ENCODE measurements around the gene SNRPD2.
"Not testable (repeated sequence)": the region's sequence is repeated elsewhere in the genome, so short reads cannot be mapped to it uniquely, and the experiment has no call there.

SNRPD2 gene

GRCh38 chr19:45691516-45692186 lies at the start of gene SNRPD2:
TSS of gene SNRPD2 (minus strand) at chr19:45691953. CDS start at chr19:45691888, 65 bp downstream.
- DNase-seq, result peak; percentile 96

DNA sequence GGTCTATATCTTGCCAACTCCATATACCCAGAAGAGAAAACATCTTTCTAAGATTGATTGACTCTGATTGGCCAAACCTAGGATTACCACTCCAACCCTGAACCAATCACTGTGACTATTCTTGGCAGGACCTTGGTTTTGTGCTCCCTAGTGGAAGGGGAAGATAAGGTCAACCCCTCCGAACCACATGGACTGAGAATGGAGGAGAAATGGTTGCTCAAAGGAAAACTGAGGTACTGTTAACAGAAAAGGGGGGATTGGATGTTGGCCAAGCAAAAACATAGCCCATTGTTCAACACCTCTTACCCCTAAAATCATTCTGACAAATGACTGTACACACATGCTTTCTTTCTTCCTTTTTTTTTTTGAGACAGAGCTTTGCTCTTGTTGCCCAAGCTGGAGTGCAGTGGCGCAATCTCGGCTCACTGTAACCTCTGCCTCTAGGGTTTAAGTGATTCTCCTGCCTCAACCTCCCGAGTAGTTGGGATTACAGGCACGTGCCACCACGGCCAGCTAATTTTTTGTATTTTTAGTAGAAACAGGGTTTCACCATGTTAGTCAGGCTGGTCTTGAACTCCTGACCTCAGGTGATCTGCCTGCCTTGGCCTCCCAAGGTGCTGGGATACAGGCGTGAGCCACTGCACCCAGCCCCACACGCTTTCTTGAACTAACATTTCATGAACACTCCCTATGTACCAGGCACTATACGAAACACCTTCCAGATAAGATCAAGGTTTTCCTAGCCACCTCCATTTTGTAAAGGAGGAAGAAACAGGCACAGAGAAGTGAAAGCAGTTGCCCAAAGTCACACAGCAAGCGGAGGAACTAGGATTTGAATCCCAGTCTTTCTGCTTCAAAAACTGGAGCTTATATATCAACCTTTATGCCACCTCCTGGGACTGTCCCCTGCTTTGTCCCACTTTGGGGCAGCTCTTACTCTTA lies 48.0 kb upstream of the SNRPD2 start:
- no peak for DNase-seq

- no peak for DNase-seq
Observed at GRCh38 chr19:45733160-45733810, 41.5 kb upstream of the SNRPD2 start, which contains the start of gene MEIOSIN. TSS of gene MEIOSIN (plus strand) at chr19:45733439. CDS start at chr19:45735377, 1,938 bp downstream.

GRCh38 chr19:45730368-45731288 lies 38.9 kb upstream of the SNRPD2 start, which contains the start of gene FBXO46:
TSS of gene FBXO46 (minus strand) at chr19:45730896. CDS start at chr19:45713495, 17,401 bp downstream.
- peak; percentile 98 for DNase-seq

GRCh38 chr19:45729800-45730290 lies 38.1 kb upstream of the SNRPD2 start:
- DNase-seq, result no peak

- DNase-seq, result not testable (repeated sequence)
Observed at GRCh38 chr19:45728683-45729082, 36.9 kb upstream of the SNRPD2 start.

DNA sequence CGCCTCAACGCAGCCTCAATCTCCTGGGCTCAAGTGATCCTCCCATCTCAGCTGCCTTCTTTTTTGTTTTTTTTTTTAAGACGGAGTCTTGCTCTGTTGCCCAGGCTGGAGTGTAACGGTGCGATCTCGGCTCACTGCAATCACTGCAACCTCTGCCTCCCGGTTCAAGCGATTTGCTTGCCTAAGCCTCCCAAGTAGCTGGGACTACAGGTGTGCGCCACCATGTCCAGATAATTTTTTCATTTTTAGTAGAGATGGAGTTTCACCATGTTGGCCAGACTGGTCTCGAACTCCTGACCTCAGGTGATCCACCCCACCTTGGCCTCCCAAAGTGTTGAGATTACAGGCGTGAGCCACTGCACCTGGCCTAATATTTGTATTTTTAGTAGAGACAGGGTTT lies 28.3 kb upstream of the SNRPD2 start:
- not testable (repeated sequence) for DNase-seq

- DNase-seq, result no peak
Observed at GRCh38 chr19:45717983-45718650, 26.4 kb upstream of the SNRPD2 start.

- DNase-seq, result peak; percentile 98
Observed at GRCh38 chr19:45717131-45717982, 25.6 kb upstream of the SNRPD2 start.

DNA sequence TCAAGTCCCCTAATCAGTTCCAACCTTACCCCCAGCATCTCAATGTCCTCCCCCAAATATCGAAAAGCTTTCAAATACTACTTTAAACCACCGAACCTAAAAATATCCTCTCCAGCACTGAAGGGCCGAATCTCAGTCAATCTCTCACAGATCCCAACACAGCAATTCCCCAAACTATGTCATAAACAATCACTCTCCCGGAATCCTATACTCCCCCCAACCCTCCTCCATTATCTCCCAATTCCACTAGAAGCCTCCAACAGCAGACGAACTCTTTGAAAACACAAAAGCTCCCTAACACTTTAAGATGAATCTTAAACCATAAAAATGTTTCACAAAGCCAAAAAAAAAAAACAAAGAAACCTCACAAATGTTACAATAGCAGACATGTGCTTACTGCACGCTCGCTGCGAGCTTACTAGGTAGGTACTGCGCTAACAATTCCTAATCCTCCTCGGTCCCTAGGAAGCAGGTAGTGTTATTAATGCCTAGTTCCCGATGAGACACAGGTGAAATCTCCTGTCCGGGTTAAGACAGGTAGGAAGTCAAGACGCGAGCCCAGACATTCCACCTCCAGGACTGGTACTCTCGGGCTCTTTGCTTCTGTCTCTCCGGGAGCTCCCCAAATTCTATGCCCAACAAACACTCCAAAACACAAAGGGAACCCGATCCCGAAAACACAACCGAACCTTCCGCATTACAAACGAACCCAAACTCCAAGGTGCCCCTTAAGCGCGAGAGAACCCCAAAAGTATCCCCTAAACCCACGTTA lies 24.8 kb upstream of the SNRPD2 start:
- peak; percentile 11 for DNase-seq

GRCh38 chr19:45715139-45715538 lies 23.4 kb upstream of the SNRPD2 start:
- DNase-seq, result no peak

GRCh38 chr19:45713141-45713540 lies 21.4 kb upstream of the SNRPD2 start:
- no peak for DNase-seq

- no peak for DNase-seq
Observed at GRCh38 chr19:45712699-45713067, 20.9 kb upstream of the SNRPD2 start.

DNA sequence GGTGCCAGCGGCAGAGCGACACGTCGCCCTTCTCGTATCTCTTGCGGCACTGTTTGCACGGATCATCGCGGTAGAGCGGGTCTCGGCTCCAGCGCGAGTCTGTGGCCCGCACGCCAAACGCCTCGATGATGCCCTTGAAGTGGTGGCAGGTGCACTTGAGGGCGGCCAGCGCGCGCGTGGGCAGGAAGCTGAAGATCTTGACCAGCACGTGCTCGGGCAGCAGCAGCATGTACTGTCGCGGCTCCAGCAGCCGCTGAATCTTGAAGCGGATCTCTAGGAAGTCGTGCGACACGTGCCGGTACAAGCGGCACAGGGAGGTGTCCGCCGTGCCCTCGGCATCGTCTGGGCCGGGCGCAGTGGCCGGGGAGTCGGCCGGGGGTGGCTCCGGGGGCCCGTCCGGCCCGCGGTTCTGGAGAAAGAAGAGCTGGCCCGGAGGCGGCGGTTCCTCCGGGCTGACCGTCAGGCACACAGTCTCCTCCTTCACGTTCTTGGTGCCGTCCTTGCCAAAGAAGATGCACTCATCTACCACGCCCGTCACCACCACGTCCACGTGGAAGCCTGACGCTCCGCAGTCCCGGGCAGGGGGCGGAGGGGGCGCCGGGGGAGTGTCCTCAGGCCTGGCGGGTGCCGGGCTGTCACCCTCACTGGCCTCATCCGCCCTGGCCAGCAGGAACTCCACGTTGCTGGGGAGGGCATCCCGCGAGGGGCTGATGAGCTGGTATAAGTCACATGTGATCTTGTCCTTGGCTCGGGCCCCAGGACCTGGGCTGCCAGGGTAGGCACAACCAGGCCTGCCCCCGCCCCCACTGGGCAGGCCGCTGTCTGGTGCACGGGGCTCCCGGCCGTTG lies 20.3 kb upstream of the SNRPD2 start:
- DNase-seq, result no peak

DNA sequence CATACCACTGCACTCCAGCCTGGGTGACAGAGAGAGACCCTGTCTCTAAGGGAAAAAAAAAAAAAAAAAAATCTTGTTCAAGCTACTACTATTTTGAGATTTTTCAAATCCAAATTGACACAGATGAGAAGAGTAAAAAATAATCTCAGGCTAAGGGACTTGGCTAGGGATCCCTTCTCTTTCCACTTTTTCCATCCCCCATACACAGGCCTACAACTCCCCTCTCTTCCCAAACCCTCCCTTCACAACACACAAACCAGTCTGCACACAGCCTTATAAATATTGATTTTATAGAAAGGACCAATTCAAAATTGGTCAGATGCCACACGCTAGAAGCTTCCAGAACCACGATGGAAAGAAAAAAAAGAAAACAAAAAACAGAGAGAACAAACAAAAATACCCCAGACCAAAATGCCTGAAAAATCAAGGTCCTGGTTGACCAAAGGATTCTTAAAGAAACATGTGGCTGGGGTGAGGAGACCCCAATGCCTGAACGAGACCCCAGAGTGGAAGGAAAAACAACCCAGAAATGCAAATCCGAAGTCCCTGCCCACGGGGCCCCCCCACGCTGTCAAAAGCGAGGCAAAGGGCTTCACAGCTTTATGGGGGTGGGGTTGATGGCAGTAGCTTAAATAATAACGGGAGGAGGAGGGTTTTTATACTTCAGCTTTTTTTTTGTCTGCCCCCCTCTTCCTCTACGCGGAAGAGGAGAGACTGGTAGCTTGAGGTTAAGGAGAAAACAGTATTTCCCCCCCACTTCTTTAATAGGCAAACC lies 18.8 kb upstream of the SNRPD2 start:
- DNase-seq, result no peak

- no peak for DNase-seq
Observed at GRCh38 chr19:45705710-45706415, 14.1 kb upstream of the SNRPD2 start.

- DNase-seq, result no peak
Observed at GRCh38 chr19:45705115-45705514, 13.4 kb upstream of the SNRPD2 start.

Data from NCI-H1694 treated with DMSO at 0.1 percent for 48 hours (cell line).